Measurements from ENCODE around the gene RAB34.

DNA sequence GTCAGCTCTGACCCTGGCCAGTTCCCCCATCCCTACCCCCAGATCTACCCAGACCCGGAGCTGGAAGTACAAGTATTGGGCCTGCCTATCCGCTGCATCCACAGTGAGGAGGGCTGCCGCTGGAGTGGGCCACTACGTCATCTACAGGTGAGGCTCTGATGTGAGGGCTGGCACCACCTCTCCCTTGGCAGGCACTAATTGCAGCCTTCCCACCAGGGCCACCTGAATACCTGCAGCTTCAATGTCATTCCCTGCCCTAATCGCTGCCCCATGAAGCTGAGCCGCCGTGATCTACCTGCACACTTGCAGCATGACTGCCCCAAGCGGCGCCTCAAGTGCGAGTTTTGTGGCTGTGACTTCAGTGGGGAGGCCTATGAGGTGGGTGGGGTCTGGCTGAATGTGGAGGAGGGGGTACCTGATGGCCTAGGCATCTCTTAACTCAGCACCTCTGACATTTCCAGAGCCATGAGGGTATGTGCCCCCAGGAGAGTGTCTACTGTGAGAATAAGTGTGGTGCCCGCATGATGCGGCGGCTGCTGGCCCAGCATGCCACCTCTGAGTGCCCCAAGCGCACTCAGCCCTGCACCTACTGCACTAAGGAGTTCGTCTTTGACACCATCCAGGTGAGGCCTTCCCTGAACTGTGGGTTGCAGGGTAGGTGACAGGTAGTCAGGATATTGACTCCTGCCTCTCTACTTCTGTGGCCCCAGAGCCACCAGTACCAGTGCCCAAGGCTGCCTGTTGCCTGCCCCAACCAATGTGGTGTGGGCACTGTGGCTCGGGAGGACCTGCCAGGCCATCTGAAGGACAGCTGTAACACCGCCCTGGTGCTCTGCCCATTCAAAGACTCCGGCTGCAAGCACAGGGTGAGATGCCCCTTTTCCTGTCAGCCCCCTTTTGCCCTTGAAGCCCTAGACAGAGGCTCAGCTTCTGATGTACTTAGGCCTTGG lies 30.4 kb upstream of the RAB34 start:
- no peak for TF ChIP-seq RARB (CRISPR knock-in tag; IDR thresholded peaks at IDR 0.05)
- no peak for TF ChIP-seq CSDC2 (CRISPR knock-in tag; IDR thresholded peaks at IDR 0.05)
- TF ChIP-seq PPARA (CRISPR knock-in tag; IDR thresholded peaks at IDR 0.05; ENCODE audit: borderline replicate concordance) = no peak
- TF ChIP-seq, protein P1, sequence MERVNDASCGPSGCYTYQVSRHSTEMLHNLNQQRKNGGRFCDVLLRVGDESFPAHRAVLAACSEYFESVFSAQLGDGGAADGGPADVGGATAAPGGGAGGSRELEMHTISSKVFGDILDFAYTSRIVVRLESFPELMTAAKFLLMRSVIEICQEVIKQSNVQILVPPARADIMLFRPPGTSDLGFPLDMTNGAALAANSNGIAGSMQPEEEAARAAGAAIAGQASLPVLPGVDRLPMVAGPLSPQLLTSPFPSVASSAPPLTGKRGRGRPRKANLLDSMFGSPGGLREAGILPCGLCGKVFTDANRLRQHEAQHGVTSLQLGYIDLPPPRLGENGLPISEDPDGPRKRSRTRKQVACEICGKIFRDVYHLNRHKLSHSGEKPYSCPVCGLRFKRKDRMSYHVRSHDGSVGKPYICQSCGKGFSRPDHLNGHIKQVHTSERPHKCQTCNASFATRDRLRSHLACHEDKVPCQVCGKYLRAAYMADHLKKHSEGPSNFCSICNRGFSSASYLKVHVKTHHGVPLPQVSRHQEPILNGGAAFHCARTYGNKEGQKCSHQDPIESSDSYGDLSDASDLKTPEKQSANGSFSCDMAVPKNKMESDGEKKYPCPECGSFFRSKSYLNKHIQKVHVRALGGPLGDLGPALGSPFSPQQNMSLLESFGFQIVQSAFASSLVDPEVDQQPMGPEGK (CRISPR knock-in tag; IDR thresholded peaks at IDR 0.05; ENCODE audit: borderline replicate concordance) = no peak
- no peak for TF ChIP-seq OSR1 (CRISPR knock-in tag; IDR thresholded peaks at IDR 0.05)

Data from SK-N-SH treated with all-trans-retinoic acid at 6 μM for 48 hours (cell line).